Measurements from ENCODE around the gene NUDT19.
"Not testable (repeated sequence)": the region's sequence is repeated elsewhere in the genome, so short reads cannot be mapped to it uniquely, and the experiment has no call there.

- not testable (repeated sequence) for TF ChIP-seq CTCF, POLR2A (IDR thresholded peaks at IDR 0.05)
These were observed 39.3 kb upstream of the NUDT19 start for GRCh38 chr19:32652331-32652730.

Data from suprapubic skin (tissue), 3 donors.